ENCODE results near the gene PXDN. TPM values are rescaled to one million over a fixed set of nuclear protein-coding genes. Genes with fewer than 3 reads are reported as not detected.

The PXDN gene
- total and polyA plus RNA-seq, 8 donors: 3.3 to 71.6 (median 28.0) TPM

- intact Hi-C loops (cut with DNase I; ENCODE audit: low total_unique reads): no loop called here
- TF ChIP-seq EP300 (IDR thresholded peaks at IDR 0.05): no peak
- TF ChIP-seq POLR2A (IDR thresholded peaks at IDR 0.05): no peak
- no peak for TF ChIP-seq CTCF (IDR thresholded peaks at IDR 0.05)
- TF ChIP-seq POLR2AphosphoS5 (IDR thresholded peaks at IDR 0.05): no peak
- peaks cover 0 to 70% (median 12%) of the 10 kb centered on the region in 3 donors for H3K27me3 ChIP-seq
- H3K9me3 ChIP-seq: no peaks in the 10 kb centered on the region
- no peak overlapping the region for H3K27ac ChIP-seq
- WGBS, 5 donors: 80 to 86% (median 82%) methylated on average over 27 of the region's 27 CpGs
- no peak overlapping the region for H3K4me3 ChIP-seq
- DNase-seq: no peak
- no peaks in the 10 kb centered on the region for H3K36me3 ChIP-seq
- H3K4me1 ChIP-seq: peaks cover 4 to 21% (median 16%) of the 10 kb centered on the region in 4 donors
Measured at GRCh38 chr2:1588051-1588977, 156.0 kb downstream of the PXDN start.

GRCh38 chr2:1586923-1587840, 157.1 kb downstream of the PXDN start:
- Histone ChIP-seq H3K27me3 (peaks cover 0 to 69% (median 11%) of the 10 kb centered on the region in 3 donors), H3K4me1 (peaks cover 4 to 17% (median 14%) of the 10 kb centered on the region in 4 donors), H3K9me3 (no peaks in the 10 kb centered on the region), H3K4me3 (no peak overlapping the region), H3K36me3 (no peaks in the 10 kb centered on the region), H3K27ac (no peak overlapping the region)
- intact Hi-C loops (cut with DNase I; ENCODE audit: low total_unique reads): no loop called here
- DNase-seq: no peak
- 60 to 69% (median 68%) methylated on average over 8 to 17 of the region's 17 CpGs for WGBS, 5 donors
- no peak for TF ChIP-seq POLR2A (IDR thresholded peaks at IDR 0.05)
- TF ChIP-seq POLR2AphosphoS5 (IDR thresholded peaks at IDR 0.05): no peak
- no peak for TF ChIP-seq CTCF (IDR thresholded peaks at IDR 0.05)
- TF ChIP-seq EP300 (IDR thresholded peaks at IDR 0.05): no peak

GRCh38 chr2:1586251-1586922, 157.9 kb downstream of the PXDN start:
- no peak overlapping the region for H3K4me3 ChIP-seq
- TF ChIP-seq POLR2A (IDR thresholded peaks at IDR 0.05) (no peak), CTCF (IDR thresholded peaks at IDR 0.05) (no peak), EP300 (IDR thresholded peaks at IDR 0.05) (no peak), POLR2AphosphoS5 (IDR thresholded peaks at IDR 0.05) (no peak)

More at GRCh38 chr2:1586251-1586922, 157.9 kb downstream of the PXDN start:
- Histone ChIP-seq H3K36me3 (no peaks in the 10 kb centered on the region), H3K9me3 (no peaks in the 10 kb centered on the region), H3K27ac (no peak overlapping the region), H3K4me1 (peaks cover 0 to 9% (median 7%) of the 10 kb centered on the region in 4 donors), H3K27me3 (peaks cover 0 to 69% (median 3%) of the 10 kb centered on the region in 3 donors)
- DNase-seq: no peak
- intact Hi-C loops (cut with DNase I; ENCODE audit: low total_unique reads): no loop called here
- 69 to 83% (median 78%) methylated on average over 2 to 14 of the region's 14 CpGs for WGBS, 5 donors

Measured in stomach (tissue), 9 donors.